Bronchial epithelial cell (primary cell): ENCODE data around the gene FBLN2. TPM values are rescaled to one million over a fixed set of nuclear protein-coding genes. Genes with fewer than 3 reads are reported as not detected.

ENCODE experiments used
- DNase-seq: peaks from one replicate; pipeline ENCODE4 v3.0.0-alpha.2; 2010; ENCODE audit warnings: low read depth
- FAIRE-seq: peaks from 2 replicates; lab custom pipeline; 2011; peaks lifted over from hg19 to GRCh38; lab: Jason Lieb, UNC
- H3K27me3 ChIP-seq: 2 replicates; pipeline ENCODE4 v1.5.1; 2011; ENCODE audit warnings: low read length; ENCODE audit not compliant: control insufficient read depth, insufficient read depth
- H3K36me3 ChIP-seq: 2 replicates; pipeline ENCODE4 v1.5.1; 2011; ENCODE audit warnings: low read length; ENCODE audit not compliant: control insufficient read depth, insufficient read depth
- H3K4me3 ChIP-seq: 2 replicates; pipeline ENCODE4 v1.5.1; 2011; ENCODE audit warnings: mild to moderate bottlenecking, low read depth, low read length, control low read depth
- CTCF ChIP-seq: IDR thresholded peaks from 2 replicates; pipeline ENCODE4 v1.5.1; 2011; ENCODE audit warnings: mild to moderate bottlenecking, moderate library complexity, low read length, control low read depth, inconsistent platforms; ENCODE audit not compliant: insufficient read depth, severe bottlenecking
- total RNA-seq: library from RNA; depleted of rRNA; stranded (reverse); fragments of >200 nt; gene quantifications from 2 replicates; pipeline ENCODE4 v1.2.1, GENCODE V29; 2014

Gene FBLN2
- total RNA-seq, 1 donor from 2014 or later, result 4.7 TPM

DNA sequence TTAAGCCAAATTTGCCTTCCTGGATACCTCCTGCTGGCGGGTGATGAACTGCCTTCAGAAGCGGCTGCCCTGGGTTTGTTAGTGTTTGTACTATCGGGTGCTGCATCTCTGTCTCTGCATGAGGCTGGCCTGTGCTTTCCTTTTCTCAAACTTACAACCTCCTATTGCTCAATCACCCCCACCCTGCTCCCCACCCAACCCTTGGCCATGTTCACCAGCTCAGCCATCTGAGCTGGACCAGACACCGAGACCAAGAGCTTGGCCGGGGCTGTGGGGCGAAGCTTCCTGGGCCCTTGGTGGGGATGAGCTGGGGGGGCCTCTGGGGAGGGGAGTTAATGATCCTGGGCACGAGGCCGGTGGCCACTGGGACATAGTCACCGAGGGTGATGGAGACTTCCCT lies 16.8 kb upstream of the FBLN2 start:
- no peaks in the 10 kb centered on the region for H3K36me3 ChIP-seq
- peaks cover 3% of the 10 kb centered on the region for H3K27me3 ChIP-seq
- TF ChIP-seq CTCF, result no peak
- DNase-seq (no peak), FAIRE-seq (no peak)
- no peak overlapping the region for H3K4me3 ChIP-seq

DNA sequence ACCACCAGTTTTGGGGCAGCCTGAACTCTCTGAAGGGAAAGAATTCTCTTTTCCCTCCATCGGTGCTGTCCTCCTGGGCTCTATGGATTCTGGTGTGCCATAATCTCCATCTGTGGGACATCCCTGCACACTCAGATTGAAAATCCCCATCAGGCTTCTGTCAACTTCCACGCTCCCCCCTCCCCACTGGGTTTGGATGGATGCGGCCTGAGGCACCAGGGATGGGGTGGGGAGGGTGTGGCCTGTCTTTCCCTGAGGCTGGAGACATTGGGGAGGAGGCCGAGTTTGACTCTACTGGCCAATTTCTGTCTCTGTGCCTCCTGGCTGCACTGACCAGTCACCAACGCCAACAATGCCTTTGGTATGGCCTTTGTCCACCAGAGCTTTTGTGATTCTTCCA lies 16.3 kb upstream of the FBLN2 start:
- FAIRE-seq, result no peak
- H3K27me3 ChIP-seq, result peaks cover 3% of the 10 kb centered on the region
- no peak for TF ChIP-seq CTCF

GRCh38 chr3:13533885-13534301 lies 15.0 kb upstream of the FBLN2 start:
- FAIRE-seq (no peak), DNase-seq (no peak)
- Histone ChIP-seq H3K27me3 (peaks cover 3% of the 10 kb centered on the region), H3K4me3 (no peak overlapping the region), H3K36me3 (no peaks in the 10 kb centered on the region)
- no peak for TF ChIP-seq CTCF

More for the DNA sequence above, 16.3 kb upstream of the FBLN2 start:
- no peak overlapping the region for H3K4me3 ChIP-seq
- H3K36me3 ChIP-seq, result no peaks in the 10 kb centered on the region
- DNase-seq, result no peak

DNA sequence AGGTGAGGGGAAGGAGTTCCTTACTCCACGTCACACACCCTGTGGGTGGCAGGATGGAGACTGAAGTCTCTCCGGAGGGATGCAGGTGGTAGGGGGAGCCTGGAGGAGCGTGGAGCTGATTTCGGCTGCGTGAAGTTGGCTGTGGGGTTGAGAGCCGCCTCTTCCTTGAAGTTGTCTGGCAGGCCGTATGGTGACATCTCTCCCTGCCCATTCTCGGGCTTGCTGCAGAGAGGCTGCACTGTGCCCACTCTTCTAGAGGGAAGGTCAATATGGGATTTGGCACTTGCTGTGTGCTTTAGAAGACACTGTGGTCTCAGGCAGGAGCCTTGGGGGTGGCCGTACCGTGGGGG lies 13.4 kb upstream of the FBLN2 start:
- Histone ChIP-seq H3K4me3 (no peak overlapping the region), H3K36me3 (no peaks in the 10 kb centered on the region), H3K27me3 (peaks cover 3% of the 10 kb centered on the region)
- no peak for TF ChIP-seq CTCF
- FAIRE-seq (no peak), DNase-seq (no peak)

DNA sequence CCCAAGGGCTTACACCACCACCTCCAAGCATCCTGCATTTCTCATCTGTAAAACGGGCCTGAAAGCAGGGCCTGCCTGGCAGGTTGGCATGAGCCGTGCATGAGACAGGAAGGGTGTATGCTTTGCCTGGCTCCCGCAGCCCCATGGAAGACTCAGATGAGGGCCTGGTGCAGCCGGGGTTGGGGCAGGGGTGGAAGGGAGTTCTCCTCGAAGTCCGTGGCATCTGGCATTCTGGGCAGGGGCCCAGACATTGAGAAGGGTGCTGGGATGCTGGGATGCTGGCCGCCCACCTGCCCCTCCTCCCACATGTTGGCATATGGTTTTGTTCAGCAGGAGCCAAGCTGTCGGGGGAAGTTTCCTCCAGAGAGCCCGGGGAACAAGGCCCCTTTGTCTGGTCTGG lies 13.0 kb upstream of the FBLN2 start:
- no peak for DNase-seq
- no peak for TF ChIP-seq CTCF
- peaks cover 3% of the 10 kb centered on the region for H3K27me3 ChIP-seq
- H3K36me3 ChIP-seq, result no peaks in the 10 kb centered on the region
- no peak overlapping the region for H3K4me3 ChIP-seq
- no peak for FAIRE-seq

DNA sequence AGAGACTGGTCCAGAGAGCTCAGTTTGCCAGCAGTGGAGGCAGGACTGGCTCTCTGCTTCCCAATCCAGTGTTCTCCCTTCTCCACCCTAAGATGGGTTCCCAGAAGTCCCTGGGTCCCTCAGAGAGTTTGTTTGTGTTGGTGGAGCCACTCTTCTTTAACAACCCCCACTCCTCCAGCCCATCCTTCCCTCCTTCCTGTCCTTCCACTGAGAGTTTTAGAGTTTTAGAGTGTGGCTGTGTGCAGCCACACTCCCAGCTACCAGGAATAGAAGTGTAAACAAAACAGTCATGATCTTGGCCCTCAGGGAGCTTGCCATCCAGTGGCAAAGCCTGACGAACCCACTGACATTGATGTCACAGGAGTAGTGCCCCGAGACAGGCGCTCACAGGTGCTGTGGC lies 12.5 kb upstream of the FBLN2 start:
- Histone ChIP-seq H3K36me3 (no peaks in the 10 kb centered on the region), H3K4me3 (no peak overlapping the region), H3K27me3 (peaks cover 3% of the 10 kb centered on the region)
- no peak for TF ChIP-seq CTCF
- no peak for DNase-seq
- FAIRE-seq, result no peak
